ENCODE data around the gene TMEM117.

Gene TMEM117

DNA sequence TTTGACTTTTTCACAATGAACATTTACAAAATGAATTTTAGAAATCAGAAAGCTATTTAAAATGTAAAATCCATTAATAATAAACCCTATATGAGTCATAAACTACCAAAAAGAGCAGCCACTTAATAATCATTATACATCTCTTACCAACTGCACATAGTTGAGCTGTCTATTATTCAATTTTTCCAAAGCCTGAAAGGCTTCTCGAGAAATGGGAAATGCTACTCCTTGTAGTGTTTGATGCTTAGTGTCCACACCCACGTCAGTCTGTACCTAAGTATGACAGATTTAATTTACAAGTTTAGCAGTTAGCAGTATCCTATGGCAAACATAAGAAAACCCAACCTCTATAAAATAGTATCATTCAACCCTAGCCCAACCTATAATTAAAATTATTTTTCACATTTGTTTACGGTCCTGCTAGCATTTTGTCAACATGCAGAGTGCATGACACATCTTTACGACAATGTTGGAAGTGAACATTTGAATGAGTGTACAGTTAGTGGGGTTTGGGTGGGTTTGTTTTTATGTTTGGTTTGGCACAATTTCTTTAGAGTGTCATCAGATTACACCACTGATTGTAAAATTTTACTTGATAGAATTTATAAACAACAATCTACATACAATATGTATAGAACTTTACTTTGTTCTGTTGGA, 38.2 kb upstream of the TMEM117 start:
- Histone ChIP-seq H3K27me3 (ENCODE audit: insufficient read depth, poor library complexity, severe bottlenecking) (no peaks in the 10 kb centered on the region), H3K27ac (ENCODE audit: poor library complexity, severe bottlenecking) (no peak overlapping the region), H3K4me1 (ENCODE audit: insufficient read depth, poor library complexity, severe bottlenecking) (no peaks in the 10 kb centered on the region), H3K36me3 (ENCODE audit: low read depth) (peaks cover 80% of the 10 kb centered on the region), H3K4me3 (ENCODE audit: severe bottlenecking) (no peak overlapping the region), H3K9me3 (ENCODE audit: severe bottlenecking) (no peaks in the 10 kb centered on the region)
- no peak for DNase-seq (ENCODE audit: low spot score)
- ATAC-seq (ENCODE audit: low read depth): no peak
- TF ChIP-seq, protein P1, sequence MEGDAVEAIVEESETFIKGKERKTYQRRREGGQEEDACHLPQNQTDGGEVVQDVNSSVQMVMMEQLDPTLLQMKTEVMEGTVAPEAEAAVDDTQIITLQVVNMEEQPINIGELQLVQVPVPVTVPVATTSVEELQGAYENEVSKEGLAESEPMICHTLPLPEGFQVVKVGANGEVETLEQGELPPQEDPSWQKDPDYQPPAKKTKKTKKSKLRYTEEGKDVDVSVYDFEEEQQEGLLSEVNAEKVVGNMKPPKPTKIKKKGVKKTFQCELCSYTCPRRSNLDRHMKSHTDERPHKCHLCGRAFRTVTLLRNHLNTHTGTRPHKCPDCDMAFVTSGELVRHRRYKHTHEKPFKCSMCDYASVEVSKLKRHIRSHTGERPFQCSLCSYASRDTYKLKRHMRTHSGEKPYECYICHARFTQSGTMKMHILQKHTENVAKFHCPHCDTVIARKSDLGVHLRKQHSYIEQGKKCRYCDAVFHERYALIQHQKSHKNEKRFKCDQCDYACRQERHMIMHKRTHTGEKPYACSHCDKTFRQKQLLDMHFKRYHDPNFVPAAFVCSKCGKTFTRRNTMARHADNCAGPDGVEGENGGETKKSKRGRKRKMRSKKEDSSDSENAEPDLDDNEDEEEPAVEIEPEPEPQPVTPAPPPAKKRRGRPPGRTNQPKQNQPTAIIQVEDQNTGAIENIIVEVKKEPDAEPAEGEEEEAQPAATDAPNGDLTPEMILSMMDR (IDR thresholded peaks at IDR 0.05; ENCODE audit: poor library complexity, severe bottlenecking): no peak

DNA sequence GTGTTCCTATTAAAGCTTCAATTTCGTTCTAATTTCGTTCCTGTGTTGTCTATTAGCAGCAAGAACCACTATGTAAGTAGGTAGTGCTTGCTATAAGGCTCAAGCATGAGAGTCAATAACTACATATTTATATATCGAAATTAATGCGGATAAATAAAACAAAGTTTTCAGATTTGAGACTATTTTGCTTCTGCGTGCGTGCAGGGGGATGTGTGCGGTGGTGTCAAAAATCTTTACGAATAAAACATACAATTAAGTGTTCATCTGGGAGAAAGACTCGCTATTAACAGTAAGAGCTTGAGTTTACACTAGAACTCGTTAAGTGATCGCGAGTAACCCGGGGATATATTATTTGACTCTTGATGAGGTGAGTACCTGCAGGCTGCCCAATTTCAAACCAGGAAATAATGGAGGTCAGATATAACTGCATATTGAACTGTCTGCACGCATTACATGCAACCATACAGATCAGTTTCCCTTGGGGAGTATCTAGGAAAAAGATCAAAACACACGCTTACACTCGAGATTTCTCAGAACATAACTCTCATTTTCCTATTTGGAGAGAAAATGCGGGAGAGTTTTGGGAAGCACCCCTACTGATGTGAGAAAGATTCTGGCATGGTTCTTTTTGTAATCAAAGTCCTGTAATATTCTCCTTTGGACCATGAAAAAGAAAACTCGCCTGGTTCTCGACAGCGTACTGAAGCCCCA, 30.6 kb upstream of the TMEM117 start:
- ATAC-seq (ENCODE audit: low read depth): peak; percentile 23; the same call in 2 of the 3 replicates
- Histone ChIP-seq H3K9me3 (ENCODE audit: severe bottlenecking) (no peaks in the 10 kb centered on the region), H3K27me3 (ENCODE audit: insufficient read depth, poor library complexity, severe bottlenecking) (no peaks in the 10 kb centered on the region), H3K36me3 (ENCODE audit: low read depth) (peaks cover 48% of the 10 kb centered on the region), H3K4me1 (ENCODE audit: insufficient read depth, poor library complexity, severe bottlenecking) (peaks cover 12% of the 10 kb centered on the region), H3K27ac (ENCODE audit: poor library complexity, severe bottlenecking) (peak overlapping the region; percentile 75), H3K4me3 (ENCODE audit: severe bottlenecking) (peak overlapping the region; percentile 94)
- TF ChIP-seq, protein P1 (IDR thresholded peaks at IDR 0.05; ENCODE audit: poor library complexity, severe bottlenecking): no peak
- DNase-seq (ENCODE audit: low spot score): no peak

DNA sequence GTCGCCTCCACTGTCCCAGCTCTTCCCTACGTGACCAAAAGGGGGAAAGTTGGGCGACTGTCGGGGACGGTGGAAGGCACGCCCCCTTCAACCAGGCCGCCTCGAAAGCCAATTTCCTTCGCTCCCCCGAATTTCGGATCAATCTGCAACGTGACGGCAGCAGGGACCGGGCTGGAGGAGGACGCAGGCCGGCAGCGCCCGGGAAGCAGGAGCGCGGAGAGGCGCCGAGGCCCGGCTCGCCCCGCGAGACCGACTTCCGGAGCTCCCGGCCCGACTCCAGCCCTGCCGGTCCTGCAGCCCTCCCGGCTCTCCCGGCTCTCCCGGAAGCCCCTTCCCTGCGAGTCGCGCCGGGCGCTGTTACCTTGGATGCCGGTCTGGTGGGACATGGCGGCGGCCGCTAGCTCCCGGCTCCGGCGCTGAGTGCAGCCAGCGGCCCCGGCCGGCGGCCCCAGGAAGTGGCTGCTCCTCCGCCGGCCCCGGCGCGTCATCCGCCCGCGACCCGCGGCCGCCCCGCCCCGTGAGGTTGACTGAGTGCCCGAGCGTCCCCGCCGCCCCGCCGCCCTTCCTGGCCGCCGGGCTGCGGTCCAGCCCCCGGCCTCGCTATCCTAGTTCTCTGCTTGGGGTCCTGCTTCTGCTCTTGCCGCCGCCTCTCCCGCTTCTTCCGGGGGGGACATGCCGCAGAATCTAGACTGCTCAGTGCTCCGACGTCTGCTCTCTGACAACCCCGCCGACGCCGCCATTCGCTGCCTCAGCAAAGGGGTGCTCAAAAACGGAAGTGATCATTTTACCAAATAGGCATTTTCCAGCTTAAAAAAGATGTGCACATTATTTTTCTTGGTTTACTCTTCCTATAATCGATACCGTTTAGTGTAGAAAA, 29.8 kb upstream of the TMEM117 start, which contains the start of gene TWF1:
Gene TWF1, minus strand, starts transcription at position 458 of the 877 bp plus-strand sequence. Its CDS starts 72 bp downstream, at position 386.
- peaks cover 40% of the 10 kb centered on the region for H3K36me3 ChIP-seq (ENCODE audit: low read depth)
- DNase-seq (ENCODE audit: low spot score): peak; percentile 73
- H3K4me1 ChIP-seq (ENCODE audit: insufficient read depth, poor library complexity, severe bottlenecking): peaks cover 12% of the 10 kb centered on the region
- no peaks in the 10 kb centered on the region for H3K9me3 ChIP-seq (ENCODE audit: severe bottlenecking)
- TF ChIP-seq, protein P1 (IDR thresholded peaks at IDR 0.05; ENCODE audit: poor library complexity, severe bottlenecking): peak; percentile 27
- peak within 1 kb of the TSS; percentile 75 for H3K27ac ChIP-seq (ENCODE audit: poor library complexity, severe bottlenecking)
- H3K4me3 ChIP-seq (ENCODE audit: severe bottlenecking): peak within 1 kb of the TSS; percentile 94
- no peaks in the 10 kb centered on the region for H3K27me3 ChIP-seq (ENCODE audit: insufficient read depth, poor library complexity, severe bottlenecking)
- ATAC-seq (ENCODE audit: low read depth): peak; percentile 95

DNA sequence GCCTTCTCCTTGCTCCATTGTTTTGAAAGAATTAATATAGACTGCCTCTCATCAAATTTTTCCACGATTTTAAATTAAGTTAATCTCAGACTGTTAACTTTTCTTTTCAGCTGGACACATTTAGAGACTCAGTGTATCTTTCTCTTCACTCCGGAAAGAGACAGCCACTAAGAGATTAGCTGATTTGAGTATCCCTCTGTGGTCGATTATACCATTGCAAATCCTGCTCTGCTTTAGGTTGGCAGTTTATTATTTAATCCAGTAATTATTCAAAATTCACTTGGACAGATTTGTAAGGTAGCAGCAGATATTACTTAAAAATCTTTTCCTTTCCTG, 29.2 kb upstream of the TMEM117 start:
- peak overlapping the region; percentile 94 for H3K4me3 ChIP-seq (ENCODE audit: severe bottlenecking)
- peaks cover 34% of the 10 kb centered on the region for H3K36me3 ChIP-seq (ENCODE audit: low read depth)
- H3K27me3 ChIP-seq (ENCODE audit: insufficient read depth, poor library complexity, severe bottlenecking): no peaks in the 10 kb centered on the region
- H3K27ac ChIP-seq (ENCODE audit: poor library complexity, severe bottlenecking): peak overlapping the region; percentile 75
- TF ChIP-seq, protein P1 (IDR thresholded peaks at IDR 0.05; ENCODE audit: poor library complexity, severe bottlenecking): no peak
- peaks cover 12% of the 10 kb centered on the region for H3K4me1 ChIP-seq (ENCODE audit: insufficient read depth, poor library complexity, severe bottlenecking)
- H3K9me3 ChIP-seq (ENCODE audit: severe bottlenecking): no peaks in the 10 kb centered on the region
- no peak for DNase-seq (ENCODE audit: low spot score)
- no peak for ATAC-seq (ENCODE audit: low read depth)
